ENCODE results near the gene PLEKHA6.

DNA sequence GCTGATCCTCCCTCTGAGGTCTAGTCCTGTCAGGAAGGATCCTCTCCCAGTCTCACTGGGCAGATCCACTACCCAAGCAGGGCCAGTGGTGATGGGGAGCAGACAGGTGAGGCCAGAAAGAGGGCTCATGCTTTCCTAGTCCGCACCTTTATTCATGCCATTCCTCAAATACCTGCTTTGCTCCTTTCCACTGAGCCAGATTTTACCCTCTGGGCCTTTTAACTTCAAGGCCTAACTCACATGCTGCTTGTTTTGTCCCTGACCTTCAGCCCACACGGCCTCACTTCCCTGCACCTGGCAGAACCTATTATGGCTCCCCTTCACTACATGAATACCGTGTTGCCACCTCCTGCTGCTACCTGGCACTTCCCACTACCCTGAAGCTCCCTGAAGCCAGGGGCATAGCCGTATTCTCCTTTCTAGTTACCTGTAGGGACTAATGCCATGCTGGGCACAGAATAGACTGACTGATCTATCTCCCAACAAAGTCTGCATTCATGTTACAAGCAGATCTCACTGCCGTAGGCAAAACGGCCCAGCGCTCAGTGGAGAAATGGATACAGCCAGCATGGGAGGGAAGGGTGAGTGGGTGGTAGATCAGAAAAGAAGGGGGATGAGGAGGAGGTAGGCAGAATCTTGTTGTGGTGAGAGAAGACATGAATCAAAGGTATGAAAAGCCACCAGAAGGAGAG is 109.8 kb downstream of the PLEKHA6 start:
- TF ChIP-seq, protein P1, sequence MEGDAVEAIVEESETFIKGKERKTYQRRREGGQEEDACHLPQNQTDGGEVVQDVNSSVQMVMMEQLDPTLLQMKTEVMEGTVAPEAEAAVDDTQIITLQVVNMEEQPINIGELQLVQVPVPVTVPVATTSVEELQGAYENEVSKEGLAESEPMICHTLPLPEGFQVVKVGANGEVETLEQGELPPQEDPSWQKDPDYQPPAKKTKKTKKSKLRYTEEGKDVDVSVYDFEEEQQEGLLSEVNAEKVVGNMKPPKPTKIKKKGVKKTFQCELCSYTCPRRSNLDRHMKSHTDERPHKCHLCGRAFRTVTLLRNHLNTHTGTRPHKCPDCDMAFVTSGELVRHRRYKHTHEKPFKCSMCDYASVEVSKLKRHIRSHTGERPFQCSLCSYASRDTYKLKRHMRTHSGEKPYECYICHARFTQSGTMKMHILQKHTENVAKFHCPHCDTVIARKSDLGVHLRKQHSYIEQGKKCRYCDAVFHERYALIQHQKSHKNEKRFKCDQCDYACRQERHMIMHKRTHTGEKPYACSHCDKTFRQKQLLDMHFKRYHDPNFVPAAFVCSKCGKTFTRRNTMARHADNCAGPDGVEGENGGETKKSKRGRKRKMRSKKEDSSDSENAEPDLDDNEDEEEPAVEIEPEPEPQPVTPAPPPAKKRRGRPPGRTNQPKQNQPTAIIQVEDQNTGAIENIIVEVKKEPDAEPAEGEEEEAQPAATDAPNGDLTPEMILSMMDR (conservative IDR thresholded peaks at IDR 0.05), result no peak
- no peak for TF ChIP-seq ZFX (IDR thresholded peaks at IDR 0.05)
